Upper lobe of right lung (tissue), 1 donor: ENCODE data around the gene PALB2. TPM values are rescaled to one million over a fixed set of nuclear protein-coding genes. Genes with fewer than 3 reads are reported as not detected.
A peak's percentile ranks its signal among the peaks of the same experiment; 100 is the strongest.

Experiments
- ATAC-seq: fragments of 200-7000 bp; cut with Tn5 transposase; one replicate; pipeline ENCODE4 v1.9.1; 2020; ENCODE audit warnings: mild to moderate bottlenecking, moderate library complexity
- DNase-seq: peaks from one replicate; pipeline ENCODE4 v3.0.0-alpha.2; 2020
- H3K27ac ChIP-seq: fragments of 200-600 bp; one replicate; pipeline ENCODE4 v1.8.0; 2022
- H3K27me3 ChIP-seq: fragments of 200-600 bp; one replicate; pipeline ENCODE4 v1.8.0; 2022; ENCODE audit warnings: mild to moderate bottlenecking
- H3K36me3 ChIP-seq: fragments of 200-600 bp; one replicate; pipeline ENCODE4 v1.8.0; 2022
- H3K4me1 ChIP-seq: fragments of 200-600 bp; one replicate; pipeline ENCODE4 v1.8.0; 2022
- H3K4me3 ChIP-seq: fragments of 200-600 bp; one replicate; pipeline ENCODE4 v1.8.0; 2022; ENCODE audit warnings: mild to moderate bottlenecking
- H3K9me3 ChIP-seq: fragments of 200-600 bp; one replicate; pipeline ENCODE4 v1.8.0; 2022
- CTCF ChIP-seq: fragments of 200-600 bp; IDR thresholded peaks from one replicate; pipeline ENCODE4 v1.8.0; 2022; ENCODE audit warnings: antibody characterized with exemption
- intact Hi-C: fragments of 100-400 bp; cut with DNase I; formaldehyde crosslinking; loops from one replicate; pipeline ENCODE4 v1.11.0; 2022
- total RNA-seq: library from RNA; stranded (reverse); fragmentation: NEBNext Ultra II Directional; extraction: Animal tissue kit (Norgen Biotek cat#: 25700); gene quantifications from one replicate; pipeline ENCODE4 v1.2.1, GENCODE V29; 2021
- donor health status: DM: no; HTN: yes; CAD: no; lungs with severe emphysema.

Gene PALB2
- total RNA-seq, 1 donor from 2014 or later = 11.7 TPM

- DNase-seq = no peak
- TF ChIP-seq CTCF = no peak
- ATAC-seq = no peak
- Histone ChIP-seq H3K9me3 (no peaks in the 10 kb centered on the region), H3K27ac (no peak overlapping the region), H3K4me1 (peaks cover 13% of the 10 kb centered on the region), H3K27me3 (no peaks in the 10 kb centered on the region), H3K36me3 (peaks cover 92% of the 10 kb centered on the region), H3K4me3 (no peak overlapping the region)
- intact Hi-C loops = no loop called here
These were observed 77.9 kb downstream of the PALB2 start for GRCh38 chr16:23563186-23563585.

- no peaks in the 10 kb centered on the region for H3K9me3 ChIP-seq
- intact Hi-C loops = no loop called here
- DNase-seq = no peak
- no peak for TF ChIP-seq CTCF
- H3K4me3 ChIP-seq = no peak overlapping the region
- H3K27ac ChIP-seq = no peak overlapping the region
- no peak for ATAC-seq
- H3K36me3 ChIP-seq = peaks cover 86% of the 10 kb centered on the region
- H3K27me3 ChIP-seq = no peaks in the 10 kb centered on the region
- H3K4me1 ChIP-seq = peaks cover 14% of the 10 kb centered on the region
These were observed 78.6 kb downstream of the PALB2 start for GRCh38 chr16:23562505-23562904.

- no peaks in the 10 kb centered on the region for H3K9me3 ChIP-seq
- DNase-seq (no peak), ATAC-seq (no peak)
- peaks cover 76% of the 10 kb centered on the region for H3K36me3 ChIP-seq
- no peak for TF ChIP-seq CTCF
- intact Hi-C loops = no loop called here
- no peak overlapping the region for H3K4me3 ChIP-seq
- no peaks in the 10 kb centered on the region for H3K27me3 ChIP-seq
- H3K4me1 ChIP-seq = peaks cover 15% of the 10 kb centered on the region
- no peak overlapping the region for H3K27ac ChIP-seq
These were observed 79.5 kb downstream of the PALB2 start for GRCh38 chr16:23561586-23561985.

DNA sequence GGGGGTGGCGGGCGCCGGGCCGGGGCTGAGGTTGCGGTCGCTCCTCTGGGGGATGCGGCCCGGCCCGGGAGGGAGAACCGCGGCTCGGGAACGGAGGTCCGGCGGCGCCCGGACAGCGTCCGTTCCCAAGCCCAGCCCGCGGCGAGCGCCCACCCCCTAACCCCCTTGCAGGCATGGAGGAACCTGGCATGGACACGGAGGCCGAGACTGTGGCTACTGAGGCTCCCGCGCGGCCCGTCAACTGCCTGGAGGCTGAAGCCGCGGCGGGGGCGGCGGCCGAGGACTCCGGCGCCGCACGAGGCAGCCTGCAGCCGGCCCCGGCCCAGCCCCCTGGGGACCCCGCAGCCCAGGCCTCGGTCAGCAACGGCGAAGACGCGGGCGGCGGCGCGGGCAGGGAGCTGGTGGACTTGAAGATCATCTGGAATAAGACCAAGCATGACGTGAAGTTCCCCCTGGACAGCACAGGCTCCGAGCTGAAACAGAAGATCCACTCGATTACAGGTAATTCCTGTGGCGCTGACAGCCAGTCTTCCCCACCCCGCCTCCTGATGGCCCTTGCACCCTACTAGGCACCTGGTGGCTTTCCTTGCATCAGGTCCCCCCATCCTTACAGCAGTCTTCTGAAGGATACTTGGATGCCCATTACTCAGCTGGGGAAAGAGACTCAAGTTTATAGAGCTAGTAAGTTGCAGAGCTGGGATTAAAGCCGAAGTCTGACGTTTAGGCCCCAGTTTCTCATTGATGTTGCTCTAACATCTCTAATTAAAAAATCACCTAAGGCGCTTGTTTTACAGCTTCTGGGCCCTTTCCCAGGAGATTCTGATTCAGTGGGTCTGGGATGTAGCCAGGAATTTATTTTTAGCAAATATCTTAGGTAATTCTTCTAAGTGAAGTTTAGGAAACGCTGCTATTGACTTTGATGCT lies 83.1 kb downstream of the PALB2 start:
- no peak for TF ChIP-seq CTCF
- intact Hi-C loops = no loop called here
- ATAC-seq (peak; percentile 27), DNase-seq (no peak)
- peaks cover 21% of the 10 kb centered on the region for H3K4me1 ChIP-seq
- H3K27ac ChIP-seq = peak overlapping the region; percentile 84
- H3K4me3 ChIP-seq = peak overlapping the region; percentile 77
- peaks cover 44% of the 10 kb centered on the region for H3K36me3 ChIP-seq
- no peaks in the 10 kb centered on the region for H3K9me3 ChIP-seq
- no peaks in the 10 kb centered on the region for H3K27me3 ChIP-seq

- peaks cover 44% of the 10 kb centered on the region for H3K36me3 ChIP-seq
- H3K27me3 ChIP-seq = no peaks in the 10 kb centered on the region
- peaks cover 21% of the 10 kb centered on the region for H3K4me1 ChIP-seq
- H3K4me3 ChIP-seq = peak within 1 kb of the TSS; percentile 77
- no peaks in the 10 kb centered on the region for H3K9me3 ChIP-seq
- intact Hi-C loops = no loop called here
- peak within 1 kb of the TSS; percentile 84 for H3K27ac ChIP-seq
- peak; percentile 92 for TF ChIP-seq CTCF
- DNase-seq (peak; percentile 99), ATAC-seq (peak; percentile 97)
These were observed 84.0 kb downstream of the PALB2 start, which contains the start of the genes EARS2 and UBFD1 for GRCh38 chr16:23556881-23557778. EARS2 (minus strand) TSS chr16:23557350; CDS start chr16:23557343, 7 bp downstream. UBFD1 (plus strand) TSS chr16:23557727; CDS start chr16:23557743, 16 bp downstream.
